ENCODE measurements around the gene DLEC1.

DNA sequence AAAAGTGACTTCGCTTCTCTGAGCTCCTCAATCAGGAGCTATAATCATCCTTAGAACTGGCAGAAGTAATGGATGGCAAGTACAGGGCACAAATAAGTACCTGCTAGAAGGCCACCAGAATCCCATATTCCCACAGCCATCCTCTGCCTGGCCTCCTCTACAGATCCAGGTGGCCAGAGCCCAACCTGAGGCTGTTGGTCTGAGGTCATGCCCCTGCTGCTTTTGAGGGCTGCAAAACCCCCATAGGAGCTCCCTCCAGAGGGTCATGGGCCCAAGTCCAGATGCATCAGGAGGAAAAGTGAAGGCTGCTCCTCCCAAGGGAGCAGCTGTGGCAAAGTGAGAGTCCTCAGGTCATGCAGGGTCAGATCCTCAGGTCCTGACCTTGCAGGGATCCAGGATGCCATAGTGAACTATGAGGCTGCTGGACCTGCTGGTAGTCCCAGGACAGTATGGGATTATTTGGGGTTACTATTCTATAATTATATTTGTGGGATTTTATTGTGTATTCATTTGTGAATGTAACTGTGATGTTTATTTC lies 6.6 kb upstream of the DLEC1 start:
- TF ChIP-seq POLR2AphosphoS5 (IDR thresholded peaks at IDR 0.05; ENCODE audit: low read depth, low read length): no peak
- TF ChIP-seq TAF1 (IDR thresholded peaks at IDR 0.05; ENCODE audit: borderline replicate concordance, insufficient read depth, low read length): no peak
- TF ChIP-seq, protein P1, sequence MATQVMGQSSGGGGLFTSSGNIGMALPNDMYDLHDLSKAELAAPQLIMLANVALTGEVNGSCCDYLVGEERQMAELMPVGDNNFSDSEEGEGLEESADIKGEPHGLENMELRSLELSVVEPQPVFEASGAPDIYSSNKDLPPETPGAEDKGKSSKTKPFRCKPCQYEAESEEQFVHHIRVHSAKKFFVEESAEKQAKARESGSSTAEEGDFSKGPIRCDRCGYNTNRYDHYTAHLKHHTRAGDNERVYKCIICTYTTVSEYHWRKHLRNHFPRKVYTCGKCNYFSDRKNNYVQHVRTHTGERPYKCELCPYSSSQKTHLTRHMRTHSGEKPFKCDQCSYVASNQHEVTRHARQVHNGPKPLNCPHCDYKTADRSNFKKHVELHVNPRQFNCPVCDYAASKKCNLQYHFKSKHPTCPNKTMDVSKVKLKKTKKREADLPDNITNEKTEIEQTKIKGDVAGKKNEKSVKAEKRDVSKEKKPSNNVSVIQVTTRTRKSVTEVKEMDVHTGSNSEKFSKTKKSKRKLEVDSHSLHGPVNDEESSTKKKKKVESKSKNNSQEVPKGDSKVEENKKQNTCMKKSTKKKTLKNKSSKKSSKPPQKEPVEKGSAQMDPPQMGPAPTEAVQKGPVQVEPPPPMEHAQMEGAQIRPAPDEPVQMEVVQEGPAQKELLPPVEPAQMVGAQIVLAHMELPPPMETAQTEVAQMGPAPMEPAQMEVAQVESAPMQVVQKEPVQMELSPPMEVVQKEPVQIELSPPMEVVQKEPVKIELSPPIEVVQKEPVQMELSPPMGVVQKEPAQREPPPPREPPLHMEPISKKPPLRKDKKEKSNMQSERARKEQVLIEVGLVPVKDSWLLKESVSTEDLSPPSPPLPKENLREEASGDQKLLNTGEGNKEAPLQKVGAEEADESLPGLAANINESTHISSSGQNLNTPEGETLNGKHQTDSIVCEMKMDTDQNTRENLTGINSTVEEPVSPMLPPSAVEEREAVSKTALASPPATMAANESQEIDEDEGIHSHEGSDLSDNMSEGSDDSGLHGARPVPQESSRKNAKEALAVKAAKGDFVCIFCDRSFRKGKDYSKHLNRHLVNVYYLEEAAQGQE (IDR thresholded peaks at IDR 0.05; ENCODE audit: insufficient read depth in 1 of 2, low read depth in 2 of 2, low read length in 2 of 2): no peak
- no peak for TF ChIP-seq SIN3A (IDR thresholded peaks at IDR 0.05; ENCODE audit: borderline replicate concordance, insufficient read depth, low read length)

Data from PFSK-1 (cell line).